Uterus (tissue), 2 donors: ENCODE results near the gene CD300E.

Experiments used
- CTCF ChIP-seq, 4 experiments: fragments of 200-600 bp in 2 of 4; fragments of 450-650 bp in 2 of 4; sonication (generic) in 2 of 4; IDR thresholded peaks; one replicate each; pipeline ENCODE4 v1.5.1; 2016 to 2019; ENCODE audit warnings: antibody characterized with exemption in 4 of 4, mild to moderate bottlenecking in 2 of 4, moderate library complexity in 1 of 4
- POLR2A ChIP-seq, 2 donors: fragments of 450-650 bp; IDR thresholded peaks; one replicate each; pipeline ENCODE4 v1.6.1; 2016; ENCODE audit warnings: antibody characterized with exemption in 2 of 2, mild to moderate bottlenecking in 1 of 2, moderate library complexity in 1 of 2

GRCh38 chr17:74567397-74567796 lies 56.1 kb downstream of the CD300E start, which contains the start of gene CD300H:
- TF ChIP-seq CTCF (IDR thresholded peaks at IDR 0.05) = no peak
- no peak for TF ChIP-seq POLR2A (IDR thresholded peaks at IDR 0.05)
